ENCODE measurements around the gene FAM169A.
A peak's percentile ranks its signal among the peaks of the same experiment; 100 is the strongest.
"Not testable (repeated sequence)": the region's sequence is repeated elsewhere in the genome, so short reads cannot be mapped to it uniquely, and the experiment has no call there.

Gene FAM169A, protein sequence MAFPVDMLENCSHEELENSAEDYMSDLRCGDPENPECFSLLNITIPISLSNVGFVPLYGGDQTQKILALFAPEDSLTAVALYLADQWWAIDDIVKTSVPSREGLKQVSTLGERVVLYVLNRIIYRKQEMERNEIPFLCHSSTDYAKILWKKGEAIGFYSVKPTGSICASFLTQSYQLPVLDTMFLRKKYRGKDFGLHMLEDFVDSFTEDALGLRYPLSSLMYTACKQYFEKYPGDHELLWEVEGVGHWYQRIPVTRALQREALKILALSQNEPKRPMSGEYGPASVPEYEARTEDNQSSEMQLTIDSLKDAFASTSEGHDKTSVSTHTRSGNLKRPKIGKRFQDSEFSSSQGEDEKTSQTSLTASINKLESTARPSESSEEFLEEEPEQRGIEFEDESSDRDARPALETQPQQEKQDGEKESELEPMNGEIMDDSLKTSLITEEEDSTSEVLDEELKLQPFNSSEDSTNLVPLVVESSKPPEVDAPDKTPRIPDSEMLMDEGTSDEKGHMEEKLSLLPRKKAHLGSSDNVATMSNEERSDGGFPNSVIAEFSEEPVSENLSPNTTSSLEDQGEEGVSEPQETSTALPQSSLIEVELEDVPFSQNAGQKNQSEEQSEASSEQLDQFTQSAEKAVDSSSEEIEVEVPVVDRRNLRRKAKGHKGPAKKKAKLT

DNA sequence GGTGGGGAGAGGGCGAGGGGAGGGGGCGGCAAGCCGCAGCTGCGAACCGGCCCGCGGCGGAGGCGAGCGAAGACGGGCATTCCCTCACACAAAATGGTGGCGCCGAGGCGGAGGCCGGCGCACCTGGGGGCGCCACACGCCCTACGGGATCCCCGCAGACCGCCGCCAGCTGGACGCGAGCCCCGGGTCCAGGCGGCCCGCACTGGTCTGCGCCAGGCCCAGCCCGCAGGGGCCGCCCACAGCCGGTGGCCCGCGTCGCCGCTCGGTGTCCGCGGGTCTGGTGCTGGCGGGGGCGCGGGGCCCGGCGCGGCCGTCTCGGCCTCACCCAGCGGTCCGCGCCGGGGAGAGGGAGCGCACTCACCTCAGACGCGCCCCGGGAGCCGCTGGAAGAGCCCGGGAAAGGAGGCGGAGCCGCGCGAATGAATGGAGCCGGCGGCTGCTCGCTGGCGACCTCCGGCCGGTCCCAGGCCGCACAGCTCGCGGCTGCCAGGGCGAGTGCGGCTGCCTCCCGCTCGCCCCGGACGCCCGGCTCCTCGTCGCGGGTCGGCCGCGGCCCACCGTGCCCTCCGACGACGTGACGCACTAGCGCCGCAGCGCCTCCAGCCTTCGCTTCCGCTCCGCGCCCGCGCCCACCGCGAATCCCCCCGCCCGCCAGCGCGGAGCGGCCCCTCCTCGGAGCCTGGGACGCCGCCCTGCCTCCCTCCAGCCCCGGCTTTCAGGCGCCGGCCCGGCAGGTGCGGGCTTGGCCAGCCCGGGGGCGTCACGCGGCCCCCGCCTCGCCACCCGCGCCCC is at the start of gene FAM169A:
FAM169A (minus strand) TSS at position 584 of the 792 bp plus-strand sequence. CDS start 24,711 bp downstream, outside the sequence.
- peak in 1 of 2 donors; percentile 9 for DNase-seq

DNA sequence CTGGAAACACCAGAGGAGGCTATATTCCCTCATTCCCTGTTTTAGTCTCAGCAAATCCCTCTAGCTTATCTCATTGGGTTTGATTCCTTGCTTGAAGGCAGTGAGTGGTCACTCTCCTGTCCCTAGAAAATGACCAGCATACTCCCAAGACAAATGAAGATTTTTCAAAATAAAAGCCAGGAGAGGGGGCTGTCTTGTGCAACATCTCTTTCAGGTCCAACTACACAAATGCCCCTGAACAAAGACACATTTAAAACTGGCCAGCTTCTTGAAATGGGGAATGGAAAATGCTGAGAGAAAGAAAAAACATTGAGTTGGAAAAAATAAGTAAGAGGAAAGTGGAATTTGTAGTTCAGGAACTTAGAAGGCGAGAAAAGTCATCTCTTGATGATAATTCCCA is 49.3 kb upstream of the FAM169A start:
- DNase-seq, result no peak

DNA sequence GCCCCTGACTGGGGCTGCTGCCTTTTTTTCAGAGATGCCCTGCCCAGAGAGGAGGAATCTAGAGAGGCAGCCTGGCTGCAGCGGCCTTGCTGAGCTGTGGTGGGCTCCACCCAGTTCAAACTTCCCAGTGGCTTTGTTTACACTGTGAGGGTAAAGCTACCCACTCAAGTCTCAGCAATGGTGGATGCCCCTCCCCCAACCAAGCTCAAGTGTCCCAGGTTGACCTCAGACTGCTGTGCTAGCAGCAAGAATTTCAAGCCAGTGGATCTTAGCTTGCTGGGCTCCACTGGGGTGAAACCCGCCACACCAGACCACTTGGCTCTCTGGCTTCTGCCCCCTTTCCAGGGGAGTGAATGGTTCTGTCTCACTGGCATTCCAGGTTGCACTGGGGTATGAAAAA is 45.2 kb upstream of the FAM169A start:
- DNase-seq, result not testable (repeated sequence)

DNA sequence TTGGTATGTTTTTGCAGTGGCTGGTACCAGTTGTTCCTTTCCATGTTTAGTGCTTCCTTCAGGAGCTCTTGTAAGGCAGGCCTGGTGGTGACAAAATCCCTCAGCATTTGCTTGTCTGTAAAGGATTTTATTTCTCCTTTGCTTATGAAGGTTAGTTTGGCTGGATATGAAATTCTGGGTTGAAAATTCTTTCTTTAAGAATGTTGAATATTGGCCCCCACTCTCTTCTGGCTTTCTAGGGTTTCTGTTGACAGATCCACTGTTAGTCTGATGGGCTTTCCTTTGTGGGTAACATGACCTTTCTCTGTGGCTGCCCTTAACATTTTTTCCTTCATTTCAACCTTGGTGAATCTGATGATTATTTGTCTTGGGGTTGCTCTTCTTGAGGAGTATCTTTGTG is 43.7 kb upstream of the FAM169A start:
- not testable (repeated sequence) for DNase-seq

DNA sequence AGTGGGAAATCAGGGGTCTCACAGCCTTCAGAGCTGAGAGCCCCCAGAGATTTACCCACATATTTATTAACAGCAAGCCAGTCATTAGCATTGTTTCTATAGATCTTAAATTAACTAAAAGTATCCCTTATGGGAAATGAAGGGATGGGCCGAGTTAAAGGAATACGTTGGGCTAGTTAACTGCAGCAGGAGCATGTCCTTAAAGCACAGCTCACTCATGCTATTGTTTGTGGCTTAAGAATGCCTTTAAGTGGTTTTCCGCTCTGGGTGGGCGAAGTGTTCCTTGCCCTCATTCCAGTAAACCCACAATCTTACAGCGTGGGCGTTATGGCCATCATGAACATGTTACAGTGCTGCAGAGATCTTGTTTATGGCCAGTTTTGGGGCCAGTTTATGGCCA is 42.0 kb upstream of the FAM169A start:
- not testable (repeated sequence) for DNase-seq

DNA sequence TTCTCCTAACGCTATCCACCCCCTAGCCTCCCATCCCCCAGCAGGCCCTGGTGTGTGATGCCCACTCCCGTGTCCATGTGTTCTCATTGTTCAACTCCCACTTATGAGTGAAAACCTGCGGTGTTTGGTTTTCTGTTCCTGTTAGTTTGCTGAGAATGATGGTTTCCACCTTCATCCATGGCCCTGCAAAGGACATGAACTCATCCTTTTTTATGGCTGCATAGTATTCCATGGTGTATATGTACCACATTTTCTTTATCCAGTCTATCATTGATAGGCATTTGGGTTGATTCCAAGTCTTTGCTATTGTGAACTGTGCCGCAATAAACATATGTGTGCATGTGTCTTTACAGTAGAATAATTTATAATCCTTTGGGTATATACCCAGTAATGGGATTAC is 38.5 kb upstream of the FAM169A start:
- DNase-seq, result not testable (repeated sequence)

DNA sequence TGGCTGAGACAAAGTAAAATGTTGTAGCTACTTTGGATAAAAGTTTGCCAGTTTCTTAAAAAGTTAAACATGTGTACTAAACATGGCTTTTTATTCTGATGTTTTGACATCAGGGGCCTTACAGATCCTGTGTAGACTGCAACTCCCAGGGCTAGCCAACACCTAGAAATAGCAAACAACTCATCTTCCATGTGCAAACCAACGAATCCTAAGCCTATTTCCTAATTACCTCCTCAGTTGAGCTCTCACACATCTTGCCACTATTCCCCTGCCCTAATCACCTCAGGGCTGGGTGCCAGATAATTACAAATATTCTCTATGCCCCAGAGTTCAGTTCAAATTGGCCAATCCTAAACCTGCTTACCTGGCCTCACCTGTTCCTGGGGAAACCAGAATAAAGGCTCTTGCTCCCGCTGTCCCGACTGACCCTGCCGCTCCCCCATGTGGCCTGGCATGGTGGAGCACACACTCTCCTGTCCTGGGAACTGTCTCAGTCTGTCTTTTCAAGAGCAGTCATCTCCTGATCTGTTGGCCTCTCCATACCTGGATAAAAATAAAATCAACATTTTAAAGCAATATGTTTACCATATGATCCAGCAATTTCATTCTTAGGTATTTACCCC is 37.1 kb upstream of the FAM169A start:
- DNase-seq, result no peak

DNA sequence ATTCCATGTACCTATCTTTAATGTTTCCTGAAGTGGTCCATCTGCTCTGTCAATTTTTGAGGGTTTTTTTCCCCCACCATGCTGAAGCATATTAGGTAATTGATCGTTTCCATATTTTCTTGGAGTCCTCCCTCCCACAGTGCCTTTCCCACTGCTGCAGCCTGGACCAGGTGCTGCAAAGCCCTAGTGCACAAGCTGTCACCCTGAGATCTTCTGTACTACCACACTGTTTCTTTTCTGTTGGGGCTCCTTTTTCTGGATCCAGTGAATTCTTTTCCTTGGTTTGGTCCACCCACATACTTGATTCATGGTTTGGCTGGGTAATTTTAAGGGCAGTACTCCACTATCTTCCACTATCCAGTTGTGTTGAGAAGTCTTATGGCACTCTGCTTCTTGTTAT is 30.9 kb upstream of the FAM169A start:
- no peak for DNase-seq

DNA sequence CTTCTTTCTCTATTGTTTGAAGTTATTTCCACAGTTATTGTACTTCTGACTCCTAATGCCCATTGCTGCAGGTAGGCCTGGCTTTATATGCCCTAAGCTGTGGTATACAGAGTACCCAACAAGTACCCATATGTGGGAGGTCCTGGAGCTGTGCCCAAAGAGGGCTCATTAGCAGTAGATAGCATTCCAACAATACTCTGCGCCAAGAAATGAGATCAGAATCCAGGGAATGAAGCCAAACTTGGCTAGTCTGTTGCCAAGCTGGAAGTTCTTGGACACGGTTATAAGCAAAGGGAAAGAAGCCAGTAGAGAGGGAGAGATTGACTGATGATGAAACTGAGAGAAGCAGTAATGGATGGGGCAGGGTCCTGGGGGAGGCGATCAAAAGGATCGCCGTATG is 29.7 kb upstream of the FAM169A start:
- no peak for DNase-seq

DNA sequence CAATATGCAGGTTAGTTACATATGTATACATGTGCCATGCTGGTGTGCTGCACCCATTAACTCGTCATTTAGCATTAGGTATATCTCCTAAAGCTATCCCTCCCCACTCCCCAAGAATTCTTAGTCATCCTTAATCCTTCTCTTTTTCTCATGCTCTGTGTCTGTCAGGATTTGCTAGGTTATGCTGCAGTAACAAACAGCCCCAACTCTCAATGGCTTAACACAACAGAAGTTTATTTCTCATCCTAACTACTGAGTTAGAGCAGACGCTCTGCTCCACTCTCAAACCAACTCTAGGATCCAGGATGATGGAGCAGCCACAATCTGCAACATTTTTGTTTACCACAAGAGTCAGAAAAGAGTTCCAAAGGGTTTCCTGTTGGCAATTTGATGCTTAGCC is 28.2 kb upstream of the FAM169A start:
- no peak for DNase-seq

DNA sequence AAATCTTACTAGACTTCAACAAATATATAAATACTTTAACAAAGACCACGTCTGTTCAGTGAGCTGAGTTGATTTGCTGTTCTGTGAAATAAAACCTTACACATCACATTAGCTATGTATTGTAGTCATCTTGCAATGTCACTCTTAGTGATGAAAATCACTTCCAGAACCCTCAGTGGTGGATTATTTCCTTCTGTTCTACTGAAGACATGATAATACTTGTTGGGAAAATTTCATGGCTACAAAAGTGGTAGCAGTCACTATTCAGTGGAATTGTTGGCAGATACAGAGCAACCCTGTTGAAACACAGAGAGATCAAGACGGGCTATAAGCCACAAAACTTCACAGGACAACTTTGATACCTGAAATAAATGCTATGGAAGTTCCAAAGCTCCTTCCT is 26.7 kb upstream of the FAM169A start:
- no peak for DNase-seq

DNA sequence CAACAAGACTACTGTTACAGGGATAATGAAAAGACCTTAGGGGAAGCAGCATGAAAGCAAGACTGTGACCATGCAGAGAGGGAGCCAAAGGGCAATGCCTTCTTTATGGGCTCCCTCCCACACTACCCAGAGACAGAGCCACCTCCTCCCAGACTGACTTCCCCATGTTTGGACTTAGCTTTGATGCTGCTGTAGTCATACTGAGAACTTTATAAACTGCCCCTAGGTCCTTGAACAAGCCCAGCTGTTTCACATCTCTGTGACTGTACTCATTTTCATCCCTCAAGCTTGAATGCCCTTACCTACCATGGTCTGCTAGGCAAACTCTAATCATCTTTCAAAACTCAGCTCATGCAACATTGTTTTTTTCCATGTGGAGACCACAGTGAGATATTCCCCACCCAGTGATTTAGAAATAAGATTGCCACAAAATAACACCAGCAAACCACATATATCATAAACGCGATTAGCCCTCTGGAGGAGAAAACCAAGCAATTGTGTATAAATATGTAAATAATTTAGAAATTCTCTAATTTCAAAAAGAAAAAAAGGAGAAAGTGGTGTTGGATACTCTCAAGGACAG is 23.4 kb upstream of the FAM169A start:
- no peak for DNase-seq

DNA sequence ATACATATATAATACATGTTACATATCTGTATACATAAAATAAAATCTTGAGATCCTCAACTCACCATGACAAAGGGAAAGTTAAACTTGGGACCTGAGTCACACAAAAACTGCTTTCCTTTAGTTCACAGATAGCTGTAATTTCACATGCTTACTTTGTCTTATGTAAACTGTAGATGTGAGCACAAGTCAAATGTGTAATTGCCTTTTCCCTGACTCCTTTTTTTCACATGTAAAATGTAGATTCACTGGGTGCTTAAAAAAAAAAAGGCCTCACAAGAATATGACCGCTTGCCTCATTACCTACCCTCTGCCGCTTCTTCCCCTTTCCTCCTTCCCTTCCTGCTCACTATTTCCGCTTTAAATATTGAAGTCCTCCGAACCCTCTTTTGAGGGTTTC is 21.9 kb upstream of the FAM169A start:
- peak in 1 of 2 donors; percentile 7 for DNase-seq

DNA sequence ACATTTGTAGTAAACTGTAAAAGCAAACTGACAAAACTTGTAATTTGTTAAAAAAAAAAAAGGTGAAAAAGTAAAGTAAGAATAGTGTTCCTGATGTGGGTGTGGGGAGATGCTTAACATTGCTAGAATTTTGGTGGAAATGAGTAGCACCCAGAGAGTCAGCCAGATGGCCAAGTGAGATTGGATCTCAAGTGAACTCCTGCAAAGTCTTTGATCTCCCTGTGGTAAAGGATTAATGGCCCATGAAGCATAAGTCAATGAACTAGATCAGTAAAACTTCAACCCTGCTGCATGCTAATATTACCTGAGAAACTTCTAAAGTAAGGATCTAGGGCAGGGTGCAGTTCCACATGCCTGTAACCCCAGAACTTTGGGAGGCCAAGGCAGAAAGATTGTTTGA is 19.0 kb upstream of the FAM169A start:
- no peak for DNase-seq

DNA sequence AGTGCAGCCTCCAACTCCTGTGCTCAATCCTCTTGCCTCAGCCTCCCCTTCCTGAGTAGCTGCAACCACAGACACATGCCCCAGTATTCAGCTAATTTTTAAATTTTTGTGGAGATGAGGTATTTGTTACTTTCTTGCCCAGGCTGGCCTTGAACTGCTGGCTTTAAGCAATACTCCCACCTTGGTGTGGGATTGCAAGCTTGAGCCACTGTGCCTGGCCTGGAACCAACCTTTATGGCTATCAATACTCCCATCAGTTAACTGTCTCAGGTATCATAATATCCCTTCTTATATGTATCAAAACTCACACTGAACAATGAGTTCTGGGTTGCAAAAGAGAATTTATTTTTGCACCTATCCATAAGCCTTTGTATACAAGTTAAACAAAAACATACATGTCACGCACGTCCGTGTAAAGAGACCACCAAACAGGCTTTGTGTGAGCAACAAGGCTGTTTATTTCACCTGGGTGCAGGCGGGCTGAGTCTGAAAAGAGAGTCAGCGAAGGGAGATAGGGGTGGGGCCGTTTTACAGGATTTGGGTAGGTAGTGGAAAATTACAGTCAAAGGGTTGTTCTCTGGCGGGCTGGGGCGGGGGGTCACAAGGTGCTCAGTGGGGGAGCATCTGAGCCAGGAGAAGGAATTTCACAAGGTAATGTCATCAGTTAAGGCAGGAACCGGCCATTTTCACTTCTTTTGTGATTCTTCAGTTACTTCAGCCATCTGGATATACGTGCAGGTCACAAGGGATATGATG is 16.4 kb upstream of the FAM169A start:
- DNase-seq, result not testable (repeated sequence)

DNA sequence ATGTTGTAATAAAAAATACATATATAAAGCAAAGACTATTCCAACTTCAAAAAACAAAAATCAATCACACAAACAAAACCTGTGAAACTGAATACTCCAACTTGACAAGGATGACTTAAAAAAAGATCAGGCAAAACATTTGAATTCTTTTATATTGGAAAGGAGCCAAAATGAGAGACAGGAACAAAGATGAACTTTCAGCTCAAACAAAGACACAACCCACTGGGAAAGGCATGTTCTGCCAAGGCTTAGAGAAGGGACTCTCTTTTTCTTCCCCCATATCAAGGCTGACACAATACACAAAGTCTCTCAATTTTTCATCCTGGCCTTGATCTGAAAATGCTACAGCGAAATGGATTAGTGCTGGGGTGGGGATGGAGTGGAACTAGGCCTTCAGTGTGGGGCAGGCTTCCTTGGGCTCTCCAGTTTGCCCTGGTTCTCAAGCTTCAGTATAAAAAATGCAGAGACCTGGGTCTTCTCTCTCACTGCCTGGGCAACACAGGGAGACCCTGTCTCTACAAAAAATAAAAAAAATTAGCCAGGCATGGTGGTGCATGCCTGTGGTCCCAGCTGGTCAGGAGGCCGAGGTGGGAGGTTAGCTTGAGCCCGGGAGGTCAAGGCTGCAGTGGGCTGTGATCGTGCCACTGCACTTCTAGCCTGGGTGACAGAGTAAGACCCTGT is 11.6 kb upstream of the FAM169A start:
- DNase-seq, result no peak

DNA sequence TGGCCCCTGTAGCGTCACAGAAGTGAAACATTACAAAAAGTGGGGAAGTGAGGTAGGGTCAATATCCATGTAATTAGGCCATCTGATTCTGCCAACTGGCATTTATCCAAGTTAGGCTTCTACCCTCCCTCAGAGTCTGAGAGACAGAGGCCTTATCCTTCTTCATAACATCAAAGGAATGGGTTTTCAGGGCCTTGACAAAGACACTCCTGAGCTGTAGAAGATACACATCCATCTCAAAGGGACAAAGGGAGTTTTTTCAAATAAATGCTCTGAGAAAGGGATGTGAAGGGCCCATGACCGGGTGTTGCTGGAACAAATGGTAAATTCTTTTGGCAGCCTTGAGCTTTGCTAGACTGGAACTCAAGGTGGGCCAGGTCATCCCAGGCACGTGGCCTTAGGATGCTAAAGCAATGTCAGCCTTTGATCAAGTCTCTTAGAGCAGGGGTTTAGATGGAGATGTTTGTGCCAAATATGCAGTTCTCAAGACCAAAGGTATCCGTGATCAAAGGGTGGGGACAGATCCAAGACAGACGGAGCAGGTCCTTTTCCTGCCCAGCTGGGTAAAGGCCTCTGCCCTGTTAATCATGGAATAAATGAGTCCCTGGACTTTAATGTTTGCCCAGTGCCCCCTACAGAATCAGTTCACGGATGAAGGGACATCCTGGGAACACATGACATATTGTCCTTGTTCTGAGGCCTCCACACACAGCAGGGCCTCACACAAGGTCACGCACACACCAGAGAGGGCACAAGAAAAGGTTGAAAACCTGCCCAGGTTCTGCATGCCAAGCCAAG is 10.0 kb upstream of the FAM169A start:
- DNase-seq, result no peak

DNA sequence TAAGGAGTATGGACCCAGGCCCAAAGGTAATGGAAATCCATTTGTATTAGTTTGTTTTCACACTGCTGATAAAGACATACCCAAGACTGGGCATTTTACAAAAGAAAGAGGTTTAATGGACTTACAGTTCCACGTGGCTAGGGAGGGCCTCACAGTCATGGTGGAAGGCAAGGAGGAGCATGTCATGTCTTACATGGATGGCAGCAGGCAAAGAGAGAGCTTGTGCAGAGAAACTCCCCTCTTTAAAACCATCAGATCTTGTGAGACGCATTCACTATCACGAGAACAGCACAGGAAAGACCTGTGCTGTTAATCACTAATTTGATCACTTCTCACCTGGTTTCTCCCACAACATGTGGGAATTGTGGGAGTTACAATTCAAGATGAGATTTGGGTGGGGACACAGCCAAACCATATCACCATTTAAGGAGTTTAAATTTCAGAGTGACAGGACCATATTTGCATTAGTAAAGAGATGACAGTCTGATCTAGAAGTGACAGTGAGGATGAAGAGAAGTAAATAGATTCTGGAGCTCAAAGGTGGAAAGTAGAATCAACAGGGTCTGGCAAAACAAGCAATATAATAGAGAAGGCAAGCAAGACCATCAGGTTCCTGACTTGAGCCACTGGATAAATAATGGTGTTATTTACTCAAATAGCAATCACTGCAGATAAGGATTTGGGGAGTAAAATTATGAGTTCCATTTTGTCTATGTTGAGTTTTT is 7.5 kb upstream of the FAM169A start:
- DNase-seq, result no peak

DNA sequence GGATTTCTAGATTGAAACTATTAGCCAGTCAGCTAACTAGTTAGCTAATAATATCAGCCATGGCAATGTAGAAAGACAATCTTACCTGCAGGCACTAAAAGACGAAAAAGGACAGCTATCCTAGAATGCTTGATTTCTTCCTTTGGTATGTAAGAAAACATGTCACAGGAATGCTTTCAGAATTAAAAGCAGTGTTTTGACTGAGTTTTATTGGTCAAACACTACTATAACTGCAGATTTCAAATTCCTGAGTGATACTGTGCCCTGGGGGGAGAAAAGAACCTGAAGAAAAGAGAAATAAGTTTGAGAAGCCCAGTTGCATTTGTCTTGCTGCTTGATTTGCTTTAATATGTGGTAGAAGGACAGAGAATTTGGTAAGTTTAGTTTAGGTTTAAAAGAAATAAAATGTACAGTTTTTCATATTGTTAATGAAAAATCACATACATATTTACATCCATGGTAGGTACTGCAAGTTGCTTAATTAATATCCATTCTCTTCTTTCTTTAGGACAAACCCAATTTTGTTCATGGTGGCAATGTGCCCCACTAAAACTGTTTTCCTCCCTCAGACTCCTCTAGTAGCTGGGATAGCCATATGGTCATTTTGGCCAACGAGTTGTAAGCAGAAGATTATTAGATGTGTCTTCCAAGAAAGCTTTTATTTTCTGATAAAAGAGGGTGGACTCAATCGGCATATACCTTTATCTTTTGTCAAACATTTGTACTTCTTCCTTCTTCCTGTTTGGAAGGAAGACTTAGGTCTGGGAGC is 4.3 kb upstream of the FAM169A start:
- no peak for DNase-seq

Measured in inflammatory macrophage treated with lipopolysaccharide for 1 hour (primary cell).